DMS53 (cell line): Measurements from ENCODE around the gene MOCS3.
A peak's percentile ranks its signal among the peaks of the same experiment; 100 is the strongest.

Experiments used
- DNase-seq: peaks from one replicate; lab custom pipeline; 2025; lab: John Stamatoyannopoulos, UW

Gene MOCS3

GRCh38 chr20:50982363-50982762 lies 23.7 kb downstream of the MOCS3 start:
- DNase-seq = peak; percentile 26

- no peak for DNase-seq
Observed at GRCh38 chr20:50983321-50983720, 24.7 kb downstream of the MOCS3 start.

GRCh38 chr20:50987493-50988210 lies 29.0 kb downstream of the MOCS3 start:
- peak; percentile 86 for DNase-seq

- no peak for DNase-seq
Observed at GRCh38 chr20:50991076-50991475, 32.5 kb downstream of the MOCS3 start.

- DNase-seq = no peak
Observed at GRCh38 chr20:50992336-50992732, 33.7 kb downstream of the MOCS3 start.

- DNase-seq = peak; percentile 54
Observed at GRCh38 chr20:50992733-50993457, 34.3 kb downstream of the MOCS3 start.

- no peak for DNase-seq
Observed at GRCh38 chr20:50993876-50994275, 35.3 kb downstream of the MOCS3 start.

GRCh38 chr20:50995506-50995905 lies 36.9 kb downstream of the MOCS3 start:
- no peak for DNase-seq

- DNase-seq = no peak
Observed at GRCh38 chr20:50996901-50997865, 38.6 kb downstream of the MOCS3 start.

GRCh38 chr20:50999355-50999754 lies 40.7 kb downstream of the MOCS3 start:
- DNase-seq = no peak

GRCh38 chr20:51001430-51002265 lies 43.0 kb downstream of the MOCS3 start:
- no peak for DNase-seq

- no peak for DNase-seq
Observed at GRCh38 chr20:51002633-51003032, 44.0 kb downstream of the MOCS3 start.

- DNase-seq = no peak
Observed at GRCh38 chr20:51003753-51004152, 45.1 kb downstream of the MOCS3 start.

- no peak for DNase-seq
Observed at GRCh38 chr20:51004305-51004727, 45.7 kb downstream of the MOCS3 start.

- DNase-seq = no peak
Observed at GRCh38 chr20:51004781-51005180, 46.2 kb downstream of the MOCS3 start.

GRCh38 chr20:51005214-51005613 lies 46.6 kb downstream of the MOCS3 start:
- DNase-seq = no peak

- DNase-seq = no peak
Observed at GRCh38 chr20:51008718-51009117, 50.1 kb downstream of the MOCS3 start.

- DNase-seq = no peak
Observed at GRCh38 chr20:51009303-51010042, 50.9 kb downstream of the MOCS3 start.

- no peak for DNase-seq
Observed at GRCh38 chr20:51010043-51010365, 51.4 kb downstream of the MOCS3 start.

- DNase-seq = no peak
Observed at GRCh38 chr20:51010932-51011331, 52.3 kb downstream of the MOCS3 start.

GRCh38 chr20:51011479-51011878 lies 52.9 kb downstream of the MOCS3 start:
- no peak for DNase-seq
